T-helper 2 cell treated with Interferon-gamma antibody and Interleukin-4, amounts not matched to agents 100 ng/mL and 5 ng/mL, for 36 hours (primary cell): ENCODE results near the gene CDK4. TPM values are rescaled to one million over a fixed set of nuclear protein-coding genes. Genes with fewer than 3 reads are reported as not detected.
"Not testable (repeated sequence)": the region's sequence is repeated elsewhere in the genome, so short reads cannot be mapped to it uniquely, and the experiment has no call there.

ENCODE experiments used
- intact Hi-C: fragments of 100-400 bp; cut with micrococcal nuclease; formaldehyde crosslinking; loops from one replicate; pipeline ENCODE4 v1.15.1; 2023
- total RNA-seq: library from RNA; stranded (reverse); gene quantifications from 2 replicates; pipeline ENCODE4 v1.2.3, GENCODE V29; 2022

CDK4 gene
- total RNA-seq, 1 donor from 2014 or later: 138 TPM

- intact Hi-C loops: no loop called here
These were observed 22.7 kb downstream of the CDK4 start for GRCh38 chr12:57729321-57729844.

DNA sequence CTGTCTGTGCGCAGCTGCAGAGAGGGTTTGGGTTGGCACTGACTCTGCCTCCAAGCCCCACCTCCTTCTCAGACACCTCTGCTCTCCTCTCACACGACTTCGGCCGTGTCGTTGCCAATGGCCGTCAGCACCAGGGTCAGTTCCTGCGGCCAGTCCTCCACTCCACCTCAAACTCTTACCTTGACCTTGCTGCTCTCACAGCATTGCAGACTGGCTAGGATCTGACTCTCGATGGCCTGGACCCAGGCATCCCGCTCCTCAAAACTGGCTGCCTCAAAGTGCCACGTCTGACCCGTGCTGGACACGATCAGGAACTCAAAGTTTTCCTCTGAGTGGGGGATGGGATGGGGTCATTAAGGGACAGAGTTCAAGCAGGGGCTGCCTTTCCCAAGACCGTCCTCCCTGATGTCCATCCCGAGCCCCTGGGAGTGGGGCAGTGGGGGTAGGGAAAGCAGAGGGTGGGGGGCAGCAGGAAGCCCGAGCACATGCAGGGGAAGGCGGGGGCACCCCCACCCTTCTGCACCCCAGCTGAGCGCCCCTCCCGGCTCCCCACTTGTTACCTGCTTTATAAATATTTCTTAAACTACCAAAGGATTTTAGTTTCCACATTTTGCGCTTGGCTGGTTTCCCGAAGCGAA lies 24.2 kb downstream of the CDK4 start:
- intact Hi-C loops: loop anchor here (2.0 kb wide), 1 partner anchor 15 kb away; no protein-coding TSS in a partner anchor

- intact Hi-C loops: loop anchor here (2.0 kb wide), 1 partner anchor 16 kb away; no protein-coding TSS in a partner anchor
These were observed 25.0 kb downstream of the CDK4 start for GRCh38 chr12:57726884-57727757.

DNA sequence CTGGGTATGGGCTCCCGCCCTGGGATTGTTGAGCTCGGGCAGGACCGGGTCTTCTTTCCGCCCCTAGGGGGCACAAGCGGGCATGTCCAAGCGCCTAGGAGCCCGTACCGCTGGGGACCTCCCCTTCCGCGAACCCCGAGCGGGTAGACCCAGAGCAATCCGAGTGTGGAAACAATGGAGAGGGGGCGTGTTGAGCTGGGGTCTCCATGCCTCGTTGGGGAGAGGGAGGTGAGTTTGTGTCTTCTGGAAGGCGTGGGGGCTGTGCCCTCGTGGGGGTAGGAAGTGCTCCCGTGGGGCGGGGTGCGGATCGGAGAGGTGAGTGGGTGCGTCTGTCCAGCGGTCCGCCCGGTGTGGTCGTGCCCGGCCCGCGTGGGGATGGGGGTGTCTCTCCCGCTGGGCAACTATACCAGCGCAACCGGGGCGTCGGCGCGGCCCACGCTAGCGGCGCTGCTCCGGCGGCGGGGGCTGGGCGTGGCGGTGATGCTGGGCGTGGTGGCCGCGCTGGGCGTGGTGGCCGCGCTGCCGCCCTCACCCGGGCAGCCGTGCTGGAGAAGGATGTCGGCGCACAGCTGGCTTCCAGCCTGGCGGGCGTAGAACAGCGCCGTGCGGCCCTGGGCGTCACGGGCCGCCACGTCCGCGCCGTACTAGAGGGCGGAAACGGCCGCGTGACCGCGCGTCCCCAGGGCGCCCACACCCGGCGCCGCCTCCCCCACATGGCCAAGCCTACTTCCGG lies 25.8 kb downstream of the CDK4 start:
- intact Hi-C loops: loop anchor here (2.0 kb wide), 1 partner anchor 16 kb away; no protein-coding TSS in a partner anchor

GRCh38 chr12:57725851-57726150 lies 26.3 kb downstream of the CDK4 start:
- intact Hi-C loops: loop anchor here (2.0 kb wide), 1 partner anchor 17 kb away; no protein-coding TSS in a partner anchor

DNA sequence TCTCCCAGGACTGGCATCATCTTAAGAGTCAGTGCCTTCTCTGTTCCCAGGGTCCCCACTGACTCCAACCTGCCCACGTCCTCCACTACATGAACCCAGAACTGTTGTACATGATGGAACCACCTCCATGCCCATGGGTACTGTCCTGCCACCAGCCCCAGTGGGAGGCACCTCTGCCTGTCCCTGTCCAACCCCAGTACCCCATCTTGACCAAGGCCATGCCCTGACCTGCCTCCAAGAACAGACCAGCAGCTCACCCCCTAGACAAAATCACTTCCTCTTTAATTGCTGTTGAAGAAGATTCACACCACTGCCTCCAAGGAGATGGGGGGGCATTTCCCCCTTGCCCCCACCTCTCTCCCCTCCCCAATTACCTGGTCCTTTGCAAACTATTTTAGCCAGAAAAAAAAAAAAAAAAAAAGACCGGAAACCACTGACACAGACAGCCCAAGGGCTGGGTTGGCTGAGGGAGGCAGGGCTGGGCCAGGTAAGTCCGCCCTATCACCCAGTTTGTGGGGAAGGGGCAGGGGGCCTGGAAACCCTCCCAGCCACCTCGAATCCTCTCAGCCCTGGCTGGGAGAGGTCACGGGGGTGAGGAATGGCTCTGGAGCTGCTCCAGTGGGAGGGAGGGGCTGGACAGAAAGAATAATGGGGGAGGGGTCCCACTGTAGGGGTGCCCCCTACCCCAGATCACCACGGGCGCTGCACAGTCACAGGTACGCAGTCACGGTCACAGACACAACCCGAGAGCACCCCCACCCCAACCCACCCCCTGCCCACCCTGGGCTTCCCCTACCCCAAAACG lies 27.0 kb downstream of the CDK4 start:
- intact Hi-C loops: no loop called here

- intact Hi-C loops: no loop called here
These were observed 27.8 kb downstream of the CDK4 start for GRCh38 chr12:57724003-57724935.

- intact Hi-C loops: no loop called here
These were observed 28.5 kb downstream of the CDK4 start for GRCh38 chr12:57723630-57723962.

DNA sequence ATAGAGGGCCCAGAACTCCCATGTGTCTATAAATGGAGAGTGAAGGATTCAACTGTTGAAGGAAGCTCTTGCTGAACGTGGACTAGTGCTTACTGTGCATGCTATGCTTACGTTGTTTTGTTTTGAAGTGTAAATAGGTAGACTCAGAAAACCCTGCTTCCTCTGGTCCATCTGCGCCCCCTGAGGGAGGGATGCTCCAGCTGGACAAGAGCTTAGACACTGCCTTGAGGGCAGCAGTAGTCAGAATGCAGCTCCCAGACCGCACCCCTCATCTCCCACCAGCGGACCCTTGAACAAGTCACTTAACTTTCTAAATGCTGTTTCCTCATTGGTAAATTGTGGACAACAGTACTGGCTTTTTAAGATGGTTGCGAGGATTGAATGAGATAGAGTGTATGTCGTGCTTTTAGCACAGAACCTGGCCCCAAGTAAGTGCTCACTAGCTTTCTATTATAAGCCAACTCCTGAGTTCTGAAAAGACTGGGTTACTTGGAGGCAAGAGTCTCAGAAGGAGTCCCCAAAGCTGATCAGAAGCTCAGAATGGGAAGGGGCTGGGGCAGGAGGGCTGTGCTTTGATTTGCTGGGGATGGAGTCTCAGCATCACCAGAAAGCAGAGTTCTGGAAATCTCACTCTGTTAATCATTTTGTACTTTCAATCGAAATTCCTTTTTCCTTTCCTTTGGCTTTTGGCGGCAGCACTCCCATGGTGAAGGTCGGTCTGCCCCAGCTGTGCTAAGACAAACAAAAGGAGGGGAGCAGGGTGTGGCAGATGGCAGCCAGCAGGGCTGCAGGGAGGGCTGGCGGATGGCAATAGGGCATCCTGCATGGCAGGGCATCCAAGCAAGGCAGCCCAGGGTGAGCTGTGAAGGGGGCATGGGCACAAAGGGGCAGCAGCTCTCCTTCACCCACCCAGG lies 29.1 kb downstream of the CDK4 start:
- intact Hi-C loops: no loop called here

DNA sequence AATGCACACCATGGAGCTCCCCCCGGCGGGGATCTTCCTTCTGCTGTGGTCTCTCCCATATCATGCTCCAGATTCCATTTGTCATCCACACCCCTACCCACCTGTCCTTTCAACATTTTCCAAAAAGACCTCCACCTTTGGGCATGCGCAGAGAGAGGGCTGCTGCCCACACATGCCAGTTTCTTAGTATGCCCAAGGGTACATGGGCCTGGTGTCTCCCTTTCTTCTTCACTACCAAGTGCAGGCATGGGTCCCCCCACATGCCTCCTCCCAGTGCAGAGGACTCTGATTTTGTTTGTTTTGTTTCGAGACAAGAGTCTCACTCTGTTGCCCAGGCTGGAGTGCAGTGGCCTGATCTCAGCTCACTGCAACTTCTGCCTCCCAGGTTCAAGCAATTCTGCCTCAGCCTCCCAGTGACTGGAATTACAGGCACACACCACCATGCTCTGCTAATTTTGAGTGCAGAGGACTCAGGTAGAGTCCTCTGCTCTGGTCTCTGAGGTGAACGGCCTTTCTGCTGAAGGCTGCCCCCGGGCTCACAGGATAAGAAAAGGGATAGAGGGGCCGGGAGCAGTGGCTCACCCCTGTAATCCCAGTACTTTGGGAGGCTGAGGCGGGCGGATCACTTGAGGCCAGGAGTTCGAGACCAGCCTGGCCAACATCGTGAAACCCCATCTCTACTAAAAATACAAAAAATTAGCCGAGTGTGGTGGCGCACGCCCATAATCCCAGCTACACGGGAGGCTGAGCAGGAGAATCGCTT lies 30.1 kb downstream of the CDK4 start:
- intact Hi-C loops: not testable (repeated sequence)

GRCh38 chr12:57720606-57721595 lies 31.2 kb downstream of the CDK4 start:
- intact Hi-C loops: no loop called here

GRCh38 chr12:57719777-57720605 lies 32.1 kb downstream of the CDK4 start:
- intact Hi-C loops: no loop called here

DNA sequence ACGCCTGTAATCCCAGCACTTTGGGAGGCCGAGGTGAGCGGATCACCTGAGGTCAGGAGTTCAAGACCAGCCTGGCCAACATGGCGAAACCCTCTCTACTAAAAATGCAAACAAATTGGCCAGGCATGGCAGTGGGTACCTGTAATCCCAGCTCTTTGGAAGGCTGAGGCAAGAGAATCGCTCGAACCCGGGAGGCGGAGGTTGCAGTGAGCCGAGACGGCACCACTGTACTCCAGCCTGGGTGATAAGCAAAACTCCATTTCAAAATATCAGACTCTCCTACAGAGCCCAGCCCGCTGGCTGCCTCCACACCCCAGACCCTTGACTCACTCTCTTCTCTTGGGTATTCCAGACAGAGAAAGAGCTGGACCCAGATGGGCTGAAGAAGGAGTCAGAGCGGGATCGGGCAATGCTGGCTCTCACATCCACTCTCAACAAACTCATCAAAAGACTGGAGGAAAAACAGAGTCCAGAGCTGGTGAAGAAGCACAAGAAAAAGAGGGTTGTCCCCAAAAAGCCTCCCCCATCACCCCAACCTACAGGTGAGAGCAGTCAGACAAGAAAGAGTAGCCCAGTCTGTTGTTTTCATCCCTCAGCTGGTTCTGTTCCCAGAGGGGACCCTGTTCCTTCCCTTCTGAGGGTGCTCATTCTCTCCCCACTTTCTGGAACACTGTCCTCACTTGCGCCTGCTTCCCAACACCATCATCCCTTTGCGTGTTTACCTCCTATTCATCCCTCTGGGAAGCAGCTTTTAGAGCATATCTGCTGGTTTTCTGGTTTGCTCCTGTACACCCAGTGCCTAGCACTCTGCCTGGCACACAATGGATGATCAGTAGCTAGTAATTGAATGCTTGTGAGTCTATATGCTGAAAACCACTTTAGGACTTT lies 33.2 kb downstream of the CDK4 start:
- intact Hi-C loops: no loop called here

- intact Hi-C loops: no loop called here
These were observed 34.1 kb downstream of the CDK4 start for GRCh38 chr12:57717846-57718640.
